ENCODE data around the gene SPTB.
"Not testable (repeated sequence)": the region's sequence is repeated elsewhere in the genome, so short reads cannot be mapped to it uniquely, and the experiment has no call there.

Gene SPTB

GRCh38 chr14:64815257-64815656 lies 64.5 kb downstream of the SPTB start:
- no peak for DNase-seq

- DNase-seq, result no peak
Measured at GRCh38 chr14:64812412-64812811, 67.3 kb downstream of the SPTB start.

GRCh38 chr14:64811676-64812075 lies 68.0 kb downstream of the SPTB start:
- no peak for DNase-seq

GRCh38 chr14:64808449-64808848 lies 71.3 kb downstream of the SPTB start:
- no peak for DNase-seq

- no peak for DNase-seq
Measured at GRCh38 chr14:64807551-64807950, 72.2 kb downstream of the SPTB start.

GRCh38 chr14:64806862-64807495 lies 72.7 kb downstream of the SPTB start:
- no peak for DNase-seq

GRCh38 chr14:64806202-64806861 lies 73.4 kb downstream of the SPTB start:
- no peak for DNase-seq

GRCh38 chr14:64805646-64806045 lies 74.1 kb downstream of the SPTB start:
- not testable (repeated sequence) for DNase-seq

- DNase-seq, result no peak
Measured at GRCh38 chr14:64804754-64805260, 74.9 kb downstream of the SPTB start.

- no peak for DNase-seq
Measured at GRCh38 chr14:64801800-64802199, 77.9 kb downstream of the SPTB start.

GRCh38 chr14:64801046-64801445 lies 78.7 kb downstream of the SPTB start:
- no peak for DNase-seq

GRCh38 chr14:64800000-64800399 lies 79.7 kb downstream of the SPTB start:
- no peak for DNase-seq

- no peak for DNase-seq
Measured at GRCh38 chr14:64799555-64799954, 80.2 kb downstream of the SPTB start.

GRCh38 chr14:64796369-64796768 lies 83.3 kb downstream of the SPTB start:
- no peak for DNase-seq

- DNase-seq, result no peak
Measured at GRCh38 chr14:64795921-64796320, 83.8 kb downstream of the SPTB start.

- DNase-seq, result no peak
Measured at GRCh38 chr14:64795211-64795610, 84.5 kb downstream of the SPTB start.

GRCh38 chr14:64792871-64793560 lies 86.7 kb downstream of the SPTB start:
- DNase-seq, result no peak

GRCh38 chr14:64792231-64792630 lies 87.5 kb downstream of the SPTB start:
- DNase-seq, result no peak

- DNase-seq, result no peak
Measured at GRCh38 chr14:64790478-64790877, 89.2 kb downstream of the SPTB start.

- no peak for DNase-seq
Measured at GRCh38 chr14:64789696-64790095, 90.0 kb downstream of the SPTB start.

GRCh38 chr14:64788706-64789105 lies 91.0 kb downstream of the SPTB start:
- DNase-seq, result no peak

- DNase-seq, result no peak
Measured at GRCh38 chr14:64787619-64788018, 92.1 kb downstream of the SPTB start.

- no peak for DNase-seq
Measured at GRCh38 chr14:64786296-64787149, 93.2 kb downstream of the SPTB start.
